Breast epithelium (tissue), 4 donors: Measurements from ENCODE around the gene IFNL4. TPM values are rescaled to one million over a fixed set of nuclear protein-coding genes. Genes with fewer than 3 reads are reported as not detected.

Source experiments
- DNase-seq, 2 donors: peaks; one replicate each; pipeline ENCODE4 v3.0.0-alpha.2; 2019; ENCODE audit warnings: low spot score in 2 of 2
- H3K27ac ChIP-seq, 2 donors: fragments of 200-600 bp; sonication (generic) in 1 of 2; one replicate each; pipeline ENCODE4 v1.5.1; 2016 to 2019; ENCODE audit warnings: mild to moderate bottlenecking in 1 of 2
- H3K27me3 ChIP-seq, 2 donors: fragments of 200-600 bp; sonication (generic) in 1 of 2; one replicate each; pipeline versions ENCODE4 v1.5.1 to v1.6.0; 2017 to 2019; ENCODE audit warnings: control low read depth in 1 of 2, mild to moderate bottlenecking in 1 of 2
- H3K36me3 ChIP-seq: fragments of 200-600 bp; one replicate; pipeline ENCODE4 v1.5.1; 2019
- H3K4me1 ChIP-seq, 2 donors: fragments of 200-600 bp; sonication (generic); one replicate each; pipeline ENCODE4 v1.5.1; 2016 to 2019; ENCODE audit warnings: control low read depth in 1 of 2
- H3K4me3 ChIP-seq, 3 donors: fragments of 200-600 bp; sonication (generic); 1 replicate in 2 of 3; 2 replicates in 1 of 3; pipeline ENCODE4 v1.5.1; 2016 to 2019; ENCODE audit warnings: mild to moderate bottlenecking in 3 of 3, moderate library complexity in 2 of 3
- H3K9me3 ChIP-seq, 2 donors: fragments of 200-600 bp; sonication (generic) in 1 of 2; one replicate each; pipeline ENCODE4 v1.5.1; 2016 to 2019; ENCODE audit warnings: control low read depth in 1 of 2
- CTCF ChIP-seq, 3 donors: fragments of 450-650 bp; IDR thresholded peaks; one replicate each; pipeline ENCODE4 v1.5.1; 2016 to 2017; ENCODE audit warnings: antibody characterized with exemption in 3 of 3, mild to moderate bottlenecking in 3 of 3, moderate library complexity in 3 of 3
- POLR2A ChIP-seq: fragments of 450-650 bp; IDR thresholded peaks from one replicate; pipeline ENCODE4 v1.6.1; 2016; ENCODE audit warnings: antibody characterized with exemption, mild to moderate bottlenecking, moderate library complexity
- POLR2AphosphoS5 ChIP-seq, 3 donors: sonication (generic); formaldehyde crosslinking; IDR thresholded peaks; one replicate each; pipeline ENCODE4 v1.6.1; 2017; ENCODE audit warnings: antibody characterized with exemption in 3 of 3
- intact Hi-C: fragments of 100-400 bp; cut with DNase I; formaldehyde crosslinking; loops from one replicate; pipeline ENCODE4 v1.15.1; 2023; ENCODE audit warnings: low total_unique reads
- total RNA-seq, 3 donors: library from RNA; depleted of rRNA; stranded (reverse); fragments of >200 nt; gene quantifications; one replicate each; pipeline ENCODE4 v1.1.0, GENCODE V29; 2016

Gene IFNL4
- total RNA-seq, 3 donors from 2014 or later, result not detected

GRCh38 chr19:39253374-39254149 is 4.9 kb upstream of the IFNL4 start:
- Histone ChIP-seq H3K27me3 (peaks cover 1 to 7% of the 10 kb centered on the region in 2 donors), H3K27ac (no peak overlapping the region), H3K36me3 (no peaks in the 10 kb centered on the region), H3K4me1 (no peaks in the 10 kb centered on the region), H3K4me3 (no peak overlapping the region), H3K9me3 (no peaks in the 10 kb centered on the region)
- no peak for DNase-seq
- intact Hi-C loops, result no loop called here
- TF ChIP-seq POLR2AphosphoS5 (IDR thresholded peaks at IDR 0.05) (no peak), POLR2A (no peak), CTCF (IDR thresholded peaks at IDR 0.05) (no peak)

GRCh38 chr19:39252458-39252857 is 3.8 kb upstream of the IFNL4 start:
- intact Hi-C loops, result no loop called here
- no peak overlapping the region for H3K4me3 ChIP-seq
- H3K36me3 ChIP-seq, result no peaks in the 10 kb centered on the region

GRCh38 chr19:39251846-39252245 is 3.2 kb upstream of the IFNL4 start:
- TF ChIP-seq CTCF (IDR thresholded peaks at IDR 0.05), result no peak
- no peak for TF ChIP-seq POLR2AphosphoS5 (IDR thresholded peaks at IDR 0.05)
- no peak for TF ChIP-seq POLR2A
- Histone ChIP-seq H3K9me3 (no peaks in the 10 kb centered on the region), H3K27ac (no peak overlapping the region), H3K27me3 (peaks cover 4 to 22% of the 10 kb centered on the region in 2 donors), H3K4me1 (no peaks in the 10 kb centered on the region), H3K4me3 (no peak overlapping the region), H3K36me3 (no peaks in the 10 kb centered on the region)
- no peak for DNase-seq
- intact Hi-C loops, result no loop called here

More at GRCh38 chr19:39252458-39252857, 3.8 kb upstream of the IFNL4 start:
- H3K27me3 ChIP-seq, result peaks cover 4 to 16% of the 10 kb centered on the region in 2 donors
- no peak for DNase-seq
- TF ChIP-seq POLR2AphosphoS5 (IDR thresholded peaks at IDR 0.05) (no peak), POLR2A (no peak), CTCF (IDR thresholded peaks at IDR 0.05) (no peak)
- H3K9me3 ChIP-seq, result no peaks in the 10 kb centered on the region
- H3K27ac ChIP-seq, result no peak overlapping the region
- H3K4me1 ChIP-seq, result no peaks in the 10 kb centered on the region

GRCh38 chr19:39251081-39251480 is 2.4 kb upstream of the IFNL4 start:
- Histone ChIP-seq H3K36me3 (no peaks in the 10 kb centered on the region), H3K4me1 (no peaks in the 10 kb centered on the region), H3K27ac (no peak overlapping the region), H3K9me3 (no peaks in the 10 kb centered on the region), H3K4me3 (no peak overlapping the region), H3K27me3 (peaks cover 4 to 22% of the 10 kb centered on the region in 2 donors)
- intact Hi-C loops, result no loop called here
- no peak for DNase-seq
- TF ChIP-seq POLR2A, result no peak

GRCh38 chr19:39247701-39248664 is 673 bp downstream of the IFNL4 start:
- TF ChIP-seq POLR2A (no peak), POLR2AphosphoS5 (IDR thresholded peaks at IDR 0.05) (no peak), CTCF (IDR thresholded peaks at IDR 0.05) (no peak)
- Histone ChIP-seq H3K4me1 (no peaks in the 10 kb centered on the region), H3K4me3 (peak overlapping the region in 2 of 3 donors; percentile 37 to 58), H3K27me3 (peaks cover 4 to 22% of the 10 kb centered on the region in 2 donors), H3K36me3 (no peaks in the 10 kb centered on the region), H3K9me3 (no peaks in the 10 kb centered on the region), H3K27ac (no peak overlapping the region)
- intact Hi-C loops, result no loop called here
- DNase-seq, result no peak
